Vagina (tissue), 2 donors: ENCODE data around the gene DESI1. TPM values are rescaled to one million over a fixed set of nuclear protein-coding genes. Genes with fewer than 3 reads are reported as not detected.

Source experiments
- DNase-seq, 2 donors: peaks; one replicate each; pipeline ENCODE4 v3.0.0-alpha.2; 2017; ENCODE audit errors: extremely low spot score in 2 of 2
- H3K27ac ChIP-seq: fragments of 200-600 bp; sonication (generic); one replicate; pipeline ENCODE4 v1.5.1; 2019
- H3K27me3 ChIP-seq: fragments of 200-600 bp; sonication (generic); one replicate; pipeline ENCODE4 v1.5.1; 2019
- H3K36me3 ChIP-seq, 2 donors: fragments of 200-600 bp; sonication (generic); one replicate each; pipeline ENCODE4 v1.5.1; 2017 to 2019
- H3K4me1 ChIP-seq: fragments of 200-600 bp; sonication (generic); one replicate; pipeline ENCODE4 v1.5.1; 2019
- H3K4me3 ChIP-seq, 2 donors: fragments of 200-600 bp; sonication (generic); 1 replicate in 1 of 2; 2 replicates in 1 of 2; pipeline ENCODE4 v1.5.1; 2016 to 2019
- H3K9me3 ChIP-seq: fragments of 200-600 bp; sonication (generic); one replicate; pipeline ENCODE4 v1.5.1; 2019
- CTCF ChIP-seq, 3 experiments: fragments of 450-650 bp in 2 of 3; fragments of 200-600 bp in 1 of 3; sonication (generic) in 1 of 3; IDR thresholded peaks; one replicate each; pipeline ENCODE4 v1.5.1; 2017 to 2019; ENCODE audit warnings: antibody characterized with exemption in 3 of 3, mild to moderate bottlenecking in 2 of 3, moderate library complexity in 2 of 3
- POLR2A ChIP-seq, 2 donors: fragments of 450-650 bp; IDR thresholded peaks; one replicate each; pipeline ENCODE4 v1.6.1; 2017; ENCODE audit warnings: antibody characterized with exemption in 2 of 2, mild to moderate bottlenecking in 2 of 2, moderate library complexity in 2 of 2
- POLR2AphosphoS5 ChIP-seq, 2 donors: sonication (generic); formaldehyde crosslinking; IDR thresholded peaks; one replicate each; pipeline ENCODE4 v1.9.0; 2017; ENCODE audit warnings: antibody characterized with exemption in 2 of 2, mild to moderate bottlenecking in 2 of 2, low read depth in 1 of 2; ENCODE audit not compliant: insufficient read depth in 1 of 2
- intact Hi-C: fragments of 100-400 bp; cut with DNase I; formaldehyde crosslinking; loops from one replicate; pipeline ENCODE4 v1.15.1; 2023
- total RNA-seq: library from RNA; depleted of rRNA; stranded (reverse); fragments of >200 nt; gene quantifications from one replicate; pipeline ENCODE4 v1.2.3, GENCODE V29; 2016

DESI1 gene
- total RNA-seq, 1 donor from 2014 or later, result 20.6 TPM

- Histone ChIP-seq H3K9me3 (no peaks in the 10 kb centered on the region), H3K4me3 (no peak overlapping the region), H3K36me3 (peaks cover 0 to 26% of the 10 kb centered on the region in 2 donors), H3K27ac (no peak overlapping the region), H3K4me1 (peaks cover 11% of the 10 kb centered on the region), H3K27me3 (no peaks in the 10 kb centered on the region)
- no peak for DNase-seq
- intact Hi-C loops, result no loop called here
- TF ChIP-seq POLR2A (IDR thresholded peaks at IDR 0.05), result no peak
- no peak for TF ChIP-seq POLR2AphosphoS5 (IDR thresholded peaks at IDR 0.05; ENCODE audit: insufficient read depth in 1 of 2, low read depth in 1 of 2)
- TF ChIP-seq CTCF (IDR thresholded peaks at IDR 0.05), result no peak
These were observed 42.0 kb downstream of the DESI1 start for GRCh38 chr22:41578818-41579217.

GRCh38 chr22:41578114-41578513, 42.7 kb downstream of the DESI1 start:
- Histone ChIP-seq H3K27ac (no peak overlapping the region), H3K4me1 (peaks cover 11% of the 10 kb centered on the region), H3K36me3 (peaks cover 0 to 19% of the 10 kb centered on the region in 2 donors), H3K9me3 (no peaks in the 10 kb centered on the region), H3K27me3 (no peaks in the 10 kb centered on the region), H3K4me3 (no peak overlapping the region)
- intact Hi-C loops, result no loop called here
- DNase-seq, result no peak
- no peak for TF ChIP-seq POLR2AphosphoS5 (IDR thresholded peaks at IDR 0.05; ENCODE audit: insufficient read depth in 1 of 2, low read depth in 1 of 2)
- TF ChIP-seq POLR2A (IDR thresholded peaks at IDR 0.05), result no peak
- no peak for TF ChIP-seq CTCF (IDR thresholded peaks at IDR 0.05)

GRCh38 chr22:41576877-41577276, 44.0 kb downstream of the DESI1 start:
- intact Hi-C loops, result no loop called here
- peaks cover 0 to 7% of the 10 kb centered on the region in 2 donors for H3K36me3 ChIP-seq

GRCh38 chr22:41575533-41575932, 45.3 kb downstream of the DESI1 start:
- Histone ChIP-seq H3K4me1 (peaks cover 11% of the 10 kb centered on the region), H3K9me3 (no peaks in the 10 kb centered on the region), H3K27me3 (no peaks in the 10 kb centered on the region), H3K4me3 (no peak overlapping the region), H3K36me3 (peaks cover 0 to 6% of the 10 kb centered on the region in 2 donors), H3K27ac (peak overlapping the region; percentile 83)
- intact Hi-C loops, result no loop called here
- TF ChIP-seq CTCF (IDR thresholded peaks at IDR 0.05) (no peak), POLR2A (IDR thresholded peaks at IDR 0.05) (no peak), POLR2AphosphoS5 (IDR thresholded peaks at IDR 0.05; ENCODE audit: insufficient read depth in 1 of 2, low read depth in 1 of 2) (no peak)
- DNase-seq, result no peak

More at GRCh38 chr22:41576877-41577276, 44.0 kb downstream of the DESI1 start:
- Histone ChIP-seq H3K4me3 (no peak overlapping the region), H3K27ac (peak overlapping the region; percentile 83), H3K9me3 (no peaks in the 10 kb centered on the region), H3K27me3 (no peaks in the 10 kb centered on the region), H3K4me1 (peaks cover 11% of the 10 kb centered on the region)
- TF ChIP-seq POLR2A (IDR thresholded peaks at IDR 0.05) (no peak), CTCF (IDR thresholded peaks at IDR 0.05) (peak in 1 of 3 experiments; percentile 48), POLR2AphosphoS5 (IDR thresholded peaks at IDR 0.05; ENCODE audit: insufficient read depth in 1 of 2, low read depth in 1 of 2) (peak in 1 of 2 donors; percentile 11)
- no peak for DNase-seq

- TF ChIP-seq POLR2A (IDR thresholded peaks at IDR 0.05), result peak in 1 of 2 donors; percentile 4
- TF ChIP-seq POLR2AphosphoS5 (IDR thresholded peaks at IDR 0.05; ENCODE audit: insufficient read depth in 1 of 2, low read depth in 1 of 2), result peak in 1 of 2 donors; percentile 58
- no peak for TF ChIP-seq CTCF (IDR thresholded peaks at IDR 0.05)
- Histone ChIP-seq H3K9me3 (no peaks in the 10 kb centered on the region), H3K4me3 (no peak overlapping the region), H3K36me3 (peaks cover 0 to 6% of the 10 kb centered on the region in 2 donors), H3K4me1 (peaks cover 11% of the 10 kb centered on the region), H3K27ac (peak overlapping the region; percentile 83), H3K27me3 (no peaks in the 10 kb centered on the region)
- no peak for DNase-seq
- intact Hi-C loops, result no loop called here
These were observed 45.9 kb downstream of the DESI1 start for GRCh38 chr22:41574847-41575381.
